Activated CD4-positive, alpha-beta T cell treated with anti-CD3 and anti-CD28 coated beads, Interleukin-2, amount 50 U/mL, for 1 hour (primary cell): Measurements from ENCODE around the gene SUSD5.

Experiments
- DNase-seq: peaks from one replicate; pipeline ENCODE4 v3.0.0-alpha.2; 2020

Gene SUSD5

DNA sequence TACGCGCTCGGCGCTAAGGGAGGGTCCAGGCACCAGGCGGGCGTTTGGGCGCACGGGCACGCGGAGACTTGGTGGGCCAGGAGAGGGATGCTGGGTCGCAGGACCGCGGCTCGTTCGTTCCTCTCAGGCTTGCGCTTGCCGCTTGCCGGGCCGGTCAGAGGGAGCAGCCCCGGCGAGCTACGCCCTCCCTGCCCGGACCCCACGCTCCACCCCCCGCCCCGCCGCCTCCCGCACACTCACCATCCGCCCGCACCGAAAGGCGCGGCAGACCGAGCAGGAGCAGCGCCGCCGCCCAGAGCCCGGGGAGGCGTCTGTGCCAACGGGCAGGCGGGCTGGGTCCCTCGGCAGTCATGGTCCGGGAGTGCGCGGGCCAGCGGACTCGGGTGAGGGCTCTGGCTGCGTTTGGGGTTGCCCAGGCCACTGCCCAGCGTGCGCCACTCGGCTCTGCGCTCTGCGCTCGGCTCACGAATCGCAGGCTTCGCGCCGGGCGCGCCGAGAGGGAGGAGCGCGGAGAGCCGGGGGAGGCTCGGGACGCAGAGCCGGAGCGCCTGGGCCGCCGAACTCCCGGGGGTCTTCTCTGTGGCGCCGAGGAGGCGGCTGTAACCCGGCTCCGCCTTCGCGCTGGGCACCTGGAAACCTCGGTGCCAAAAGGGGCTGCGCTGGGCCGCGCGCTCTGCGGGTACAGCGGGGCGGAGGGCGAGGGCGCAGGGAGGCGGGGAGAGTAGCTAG, at the start of gene SUSD5:
TSS of gene SUSD5 (minus strand) at position 365 of the 729 bp plus-strand sequence. CDS start at position 352, 13 bp downstream.
- no peak for DNase-seq

DNA sequence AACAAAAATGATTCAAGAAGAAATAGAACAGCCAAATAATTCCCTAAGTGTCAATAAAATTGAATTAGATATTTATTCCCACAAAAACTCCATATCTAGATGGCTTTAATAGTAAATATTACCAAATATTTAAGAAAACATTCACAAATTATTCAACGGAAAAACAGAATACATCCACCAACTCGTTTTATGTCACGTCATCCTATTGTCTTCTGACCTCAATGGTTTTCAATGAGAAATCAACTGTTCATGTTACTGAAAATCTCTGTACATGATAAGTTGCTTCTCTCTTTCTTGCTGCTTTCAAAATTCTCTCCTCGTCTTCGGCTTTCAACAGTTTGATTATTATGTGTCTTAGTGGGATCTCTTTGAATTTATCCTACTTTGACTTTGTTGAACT, 41.5 kb upstream of the SUSD5 start:
- DNase-seq, result no peak

GRCh38 chr3:33256249-33256648, 37.6 kb upstream of the SUSD5 start:
- DNase-seq, result no peak

DNA sequence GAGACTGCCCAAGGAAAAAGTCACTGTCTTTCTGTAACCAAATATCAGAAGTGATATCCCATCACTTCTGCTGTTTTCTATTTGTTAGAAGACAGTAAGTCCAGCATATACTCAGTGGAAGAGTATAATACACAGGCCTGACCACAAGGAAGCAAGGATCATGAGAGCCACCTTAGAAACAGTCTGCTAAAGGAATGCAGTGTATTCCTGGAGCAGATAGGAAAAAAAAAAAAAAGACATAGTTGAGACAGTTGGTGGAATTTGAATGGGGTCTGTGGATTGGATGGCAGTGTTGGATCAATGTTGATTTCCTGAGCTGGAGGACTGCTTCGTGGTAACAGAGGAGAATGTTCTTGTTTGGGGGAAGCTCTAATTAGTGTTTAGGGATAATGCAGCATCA, 32.1 kb upstream of the SUSD5 start:
- DNase-seq, result no peak

- DNase-seq, result no peak
Measured at GRCh38 chr3:33246786-33247185, 28.2 kb upstream of the SUSD5 start.

DNA sequence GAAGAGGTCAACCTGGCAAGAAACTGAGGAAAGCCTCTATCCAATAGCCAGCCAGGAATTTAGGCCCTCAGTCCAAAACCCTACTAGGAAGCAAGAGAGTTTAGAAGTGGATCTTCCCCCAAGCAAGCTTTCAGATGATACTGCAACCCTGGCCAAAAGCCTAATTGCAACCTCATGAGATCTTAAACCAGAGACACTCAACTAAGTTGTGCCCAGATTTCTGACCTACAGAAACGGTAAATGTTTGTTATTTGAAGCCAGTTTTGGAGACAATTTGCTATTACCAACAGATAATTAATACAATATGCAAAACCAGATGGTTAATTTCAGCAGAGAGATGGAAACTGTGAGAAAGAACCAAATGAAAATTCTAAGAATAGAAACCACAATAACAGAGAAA, 21.7 kb upstream of the SUSD5 start:
- no peak for DNase-seq

- no peak for DNase-seq
Measured at GRCh38 chr3:33238923-33239322, 20.3 kb upstream of the SUSD5 start.

GRCh38 chr3:33237439-33237838, 18.8 kb upstream of the SUSD5 start:
- DNase-seq, result no peak

GRCh38 chr3:33236005-33236404, 17.4 kb upstream of the SUSD5 start:
- DNase-seq, result no peak

GRCh38 chr3:33233884-33234283, 15.3 kb upstream of the SUSD5 start:
- DNase-seq, result no peak

GRCh38 chr3:33231756-33232465, 13.3 kb upstream of the SUSD5 start:
- no peak for DNase-seq

DNA sequence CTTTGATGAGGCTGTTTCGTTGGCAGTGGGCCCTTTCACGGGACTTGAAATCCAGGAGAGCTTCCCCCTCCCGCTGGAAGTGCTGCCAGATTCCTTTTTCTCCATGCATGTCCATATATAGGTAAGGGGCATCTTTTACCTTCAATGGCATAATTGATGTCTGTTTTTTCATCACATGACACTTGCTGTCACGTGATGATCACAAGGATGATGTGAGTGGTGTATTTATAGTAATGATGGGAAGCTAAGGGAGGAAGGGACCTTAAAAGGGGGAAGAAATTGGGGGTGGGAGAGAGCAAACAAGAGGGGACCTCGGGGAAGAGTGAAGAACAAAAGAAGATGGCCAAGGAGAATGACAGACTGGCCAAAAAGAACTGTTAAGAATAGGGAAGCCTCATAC, 11.3 kb upstream of the SUSD5 start:
- no peak for DNase-seq

GRCh38 chr3:33229066-33229465, 10.5 kb upstream of the SUSD5 start:
- DNase-seq, result no peak

GRCh38 chr3:33221241-33221640, 2.6 kb upstream of the SUSD5 start:
- DNase-seq, result no peak

DNA sequence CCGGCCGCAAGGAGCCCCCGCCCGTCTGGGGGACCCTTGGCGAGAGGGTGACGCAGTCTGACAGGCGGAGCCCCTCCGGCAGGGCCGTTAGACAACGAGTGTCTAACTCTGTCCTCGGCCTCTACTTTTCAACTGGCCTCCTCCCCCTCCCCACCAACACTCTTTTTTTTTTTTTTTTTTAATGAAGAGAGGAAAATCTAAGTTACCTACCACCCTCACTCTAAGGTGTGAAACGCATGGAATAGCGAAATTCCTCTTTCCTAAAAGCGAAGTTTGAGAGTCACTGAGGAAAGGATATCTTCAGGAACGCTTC, 521 bp upstream of the SUSD5 start:
- no peak for DNase-seq

GRCh38 chr3:33217866-33218445, 654 bp downstream of the SUSD5 start:
- no peak for DNase-seq

DNA sequence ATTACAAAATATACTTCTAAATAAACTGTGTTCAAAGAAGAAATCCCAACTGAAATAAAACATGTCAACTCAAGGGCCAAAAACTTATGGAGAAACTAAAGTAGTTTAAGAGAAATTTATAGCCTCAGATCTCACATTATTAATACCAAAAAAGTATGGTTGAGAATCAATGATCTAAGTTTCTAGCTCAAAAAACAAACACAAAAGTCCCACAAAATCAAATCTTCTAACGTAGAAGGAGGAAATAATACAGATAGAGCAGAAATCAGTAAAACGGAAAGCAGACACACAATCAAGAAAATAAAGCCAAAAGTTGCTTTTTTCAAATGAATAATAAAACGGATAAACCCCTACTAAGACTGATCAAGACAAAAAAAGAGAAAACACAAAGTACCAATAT, 2.9 kb downstream of the SUSD5 start:
- no peak for DNase-seq

GRCh38 chr3:33212406-33212805, 6.2 kb downstream of the SUSD5 start:
- no peak for DNase-seq

DNA sequence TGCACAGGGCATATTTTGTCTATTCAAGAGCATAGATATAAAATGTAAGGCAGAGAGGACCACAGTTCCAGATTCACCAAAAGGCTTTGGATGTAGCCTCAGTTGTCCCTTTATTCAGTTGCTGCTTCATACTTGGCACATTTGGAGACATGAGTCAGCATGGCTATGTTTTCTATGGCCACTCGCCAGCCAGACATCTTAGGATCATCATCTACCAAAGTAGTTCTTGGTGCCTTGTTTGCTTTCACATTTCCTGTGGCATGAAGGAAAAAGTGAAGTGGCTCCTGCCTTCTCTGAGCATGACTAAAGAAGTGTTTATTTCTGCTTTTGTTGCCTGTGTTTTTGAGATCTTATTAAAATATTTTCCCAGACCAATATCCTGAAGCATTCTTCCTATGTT, 7.2 kb downstream of the SUSD5 start:
- no peak for DNase-seq

- DNase-seq, result no peak
Measured at GRCh38 chr3:33209357-33209756, 9.3 kb downstream of the SUSD5 start.

- no peak for DNase-seq
Measured at GRCh38 chr3:33202711-33203457, 15.7 kb downstream of the SUSD5 start.

GRCh38 chr3:33201195-33201594, 17.4 kb downstream of the SUSD5 start:
- no peak for DNase-seq

DNA sequence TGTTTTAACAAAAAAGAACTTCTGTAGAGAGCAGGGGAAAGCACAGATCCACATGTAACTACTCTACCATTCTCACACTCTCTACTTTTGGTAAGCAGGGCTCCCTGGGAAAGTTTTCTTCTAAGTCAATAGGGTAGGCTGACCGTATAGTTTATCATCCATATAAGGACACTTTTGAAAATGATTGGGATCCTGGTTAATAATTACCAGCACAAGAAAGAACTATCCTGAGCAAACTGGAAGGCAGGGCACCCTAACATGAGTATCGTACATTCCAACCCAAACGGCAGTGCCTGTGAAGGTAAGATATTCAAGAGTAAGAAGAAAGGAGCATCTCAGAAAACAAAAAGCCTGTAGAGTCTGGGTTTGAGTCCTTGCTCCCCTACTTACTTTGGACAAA, 22.1 kb downstream of the SUSD5 start:
- no peak for DNase-seq

DNA sequence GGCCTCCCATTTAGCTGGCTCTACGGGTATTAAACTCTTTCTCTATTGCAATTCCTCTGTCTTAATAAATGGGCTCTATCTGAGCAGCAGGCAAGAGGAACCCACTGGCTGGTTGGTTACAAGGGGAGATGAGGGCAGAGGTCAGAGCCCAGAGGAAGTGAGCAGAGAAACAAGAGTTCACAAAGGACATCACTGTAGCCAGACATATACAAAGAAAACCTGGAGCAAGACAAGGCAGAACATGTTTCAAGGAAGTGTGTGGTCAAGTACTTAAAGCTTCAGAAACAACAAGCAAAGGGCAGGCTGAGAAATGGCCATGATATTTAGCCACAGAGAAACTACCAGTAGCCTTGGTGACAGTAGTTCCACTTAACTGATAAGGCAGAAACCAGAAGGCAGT, 24.3 kb downstream of the SUSD5 start:
- no peak for DNase-seq
